OCI-LY7 (cell line): ENCODE data around the gene WBP11. TPM values are rescaled to one million over a fixed set of nuclear protein-coding genes. Genes with fewer than 3 reads are reported as not detected.
A peak's percentile ranks its signal among the peaks of the same experiment; 100 is the strongest.

Experiments used
- BruUV-seq: library from RNA; stranded (reverse); fragments of 400-500 nt; replicated peaks from 2 replicates; lab custom pipeline; 2021; lab: Mats Ljungman, UMichigan
- CTCF ChIA-PET: fragments of 300-600 bp; sonication (Branson Sonifier 250); formaldehyde crosslinking; loops from one replicate; lab custom pipeline; 2022; ENCODE audit warnings: antibody characterized with exemption; ENCODE audit not compliant: unreplicated experiment; lab: Charles Lee
- POLR2A ChIA-PET: fragments of 300-600 bp; sonication (Branson Sonifier 250); formaldehyde crosslinking; loops from one replicate; lab custom pipeline; 2022; ENCODE audit warnings: antibody characterized with exemption; lab: Charles Lee
- DNase-seq: peaks from one replicate; pipeline ENCODE4 v3.0.0-alpha.2; 2015; ENCODE audit warnings: low spot score
- H2AFZ ChIP-seq: fragments of 200-600 bp; sonication (generic), shearing (Covaris generic); 2 replicates; pipeline ENCODE4 v1.6.1; 2014; ENCODE audit warnings: mild to moderate bottlenecking, antibody characterized with exemption, low read length, moderate library complexity
- H3K27ac ChIP-seq: fragments of 200-600 bp; sonication (generic); 2 replicates; pipeline ENCODE4 v1.5.1; 2014; ENCODE audit warnings: mixed run types, low read depth, mild to moderate bottlenecking, moderate library complexity, low read length, inconsistent platforms; ENCODE audit not compliant: poor library complexity, severe bottlenecking
- H3K36me3 ChIP-seq: fragments of 200-600 bp; sonication (generic); 2 replicates; pipeline ENCODE4 v1.6.1; 2014; ENCODE audit warnings: mild to moderate bottlenecking, antibody characterized with exemption, low read length, moderate library complexity, mixed read lengths; ENCODE audit not compliant: insufficient read depth
- H3K4me1 ChIP-seq: fragments of 200-600 bp; sonication (generic); 2 replicates; pipeline ENCODE4 v1.5.1; 2014; ENCODE audit warnings: mild to moderate bottlenecking, low read length; ENCODE audit not compliant: insufficient read depth, poor library complexity, severe bottlenecking
- H3K4me2 ChIP-seq: fragments of 200-600 bp; sonication (generic); 2 replicates; pipeline ENCODE4 v1.6.1; 2014; ENCODE audit warnings: mild to moderate bottlenecking, low read length
- H3K4me3 ChIP-seq: fragments of 200-600 bp; sonication (generic); 2 replicates; pipeline ENCODE4 v1.5.1; 2014; ENCODE audit warnings: mild to moderate bottlenecking, low read depth, low read length; ENCODE audit not compliant: poor library complexity, severe bottlenecking
- H3K79me2 ChIP-seq: fragments of 200-600 bp; sonication (generic); 2 replicates; pipeline ENCODE4 v1.6.1; 2016; ENCODE audit warnings: low read depth, mild to moderate bottlenecking, low read length, moderate library complexity, mixed read lengths; ENCODE audit not compliant: insufficient read depth
- H3K9me2 ChIP-seq: fragments of 200-600 bp; sonication (generic); 2 replicates; pipeline ENCODE4 v1.6.1; 2016; ENCODE audit warnings: mild to moderate bottlenecking, low read length, mixed read lengths; ENCODE audit not compliant: insufficient read depth
- H3K9me3 ChIP-seq: fragments of 200-600 bp; sonication (generic); 2 replicates; pipeline ENCODE4 v1.6.1; 2014; ENCODE audit warnings: mild to moderate bottlenecking, mixed run types, low read length, mixed read lengths
- H4K20me1 ChIP-seq: fragments of 200-600 bp; sonication (generic); 2 replicates; pipeline ENCODE4 v1.6.1; 2014; ENCODE audit warnings: mild to moderate bottlenecking, antibody characterized with exemption, low read length, moderate library complexity, mixed read lengths; ENCODE audit not compliant: insufficient read depth
- EZH2phosphoT487 ChIP-seq: fragments of 200-600 bp; sonication (generic); IDR thresholded peaks from 2 replicates; pipeline ENCODE4 v1.6.1; 2018; ENCODE audit warnings: low read depth, borderline replicate concordance, mild to moderate bottlenecking, mixed run types, antibody characterized with exemption, low read length, moderate library complexity, mixed read lengths
- intact Hi-C: fragments of 100-400 bp; cut with micrococcal nuclease; formaldehyde crosslinking; loops from one replicate; pipeline ENCODE4 v1.10.0; 2022; ENCODE audit not compliant: unreplicated experiment
- total RNA-seq, 2 experiments: library from RNA; depleted of rRNA in 1 of 2; stranded (reverse); fragments of >200 nt in 1 of 2; shearing (Covaris generic) in 1 of 2; gene quantifications; 2 replicates each; pipeline ENCODE4 v1.2.3, GENCODE V29; 2014 to 2022
- TF ChIP-seq, protein P1 (sequence below): fragments of 200-600 bp; sonication (generic); conservative IDR thresholded peaks from 2 replicates; pipeline ENCODE4 v1.5.1; 2014; ENCODE audit warnings: mild to moderate bottlenecking, antibody characterized with exemption, low read length, moderate library complexity, mixed read lengths

WBP11 gene
- total RNA-seq, 2 experiments from 2014 or later: 16.5 to 107 TPM

- Histone ChIP-seq H3K36me3 (peaks cover 5% of the 10 kb centered on the region; the same call in 1 of the 2 replicates), H3K27ac (peak overlapping the region; percentile 81), H3K9me3 (no peaks in the 10 kb centered on the region), H3K4me2 (peak overlapping the region; percentile 90), H3K9me2 (no peaks in the 10 kb centered on the region), H3K4me1 (peaks cover 32% of the 10 kb centered on the region), H4K20me1 (peaks cover 8% of the 10 kb centered on the region), H3K79me2 (peaks cover 20% of the 10 kb centered on the region; the same call in 1 of the 2 replicates), H3K4me3 (peak overlapping the region; percentile 84), H2AFZ (peak overlapping the region; percentile 45; the same call in 1 of the 2 replicates)
- ChIA-PET CTCF (interaction anchor here (1.8 kb wide), 1 partner anchor 9 kb away, joined by 5 read pairs; no protein-coding TSS in a partner anchor), POLR2A (interaction anchor here (0.6 to 9.5 kb wide), 11 partner anchors 7 to 751 kb away, joined by 3 to 162 read pairs (median 4); partner anchors contain the start of genes ARHGDIB, C12orf60 and WBP11)
- intact Hi-C loops: loop anchor here (1.0 to 10.0 kb wide), 9 partner anchors 28 to 1110 kb away; partner anchors contain the start of genes C12orf60, STRAP and WBP11
- no TSS peak for BruUV-seq
- DNase-seq: peak; percentile 49
- TF ChIP-seq, protein P1, sequence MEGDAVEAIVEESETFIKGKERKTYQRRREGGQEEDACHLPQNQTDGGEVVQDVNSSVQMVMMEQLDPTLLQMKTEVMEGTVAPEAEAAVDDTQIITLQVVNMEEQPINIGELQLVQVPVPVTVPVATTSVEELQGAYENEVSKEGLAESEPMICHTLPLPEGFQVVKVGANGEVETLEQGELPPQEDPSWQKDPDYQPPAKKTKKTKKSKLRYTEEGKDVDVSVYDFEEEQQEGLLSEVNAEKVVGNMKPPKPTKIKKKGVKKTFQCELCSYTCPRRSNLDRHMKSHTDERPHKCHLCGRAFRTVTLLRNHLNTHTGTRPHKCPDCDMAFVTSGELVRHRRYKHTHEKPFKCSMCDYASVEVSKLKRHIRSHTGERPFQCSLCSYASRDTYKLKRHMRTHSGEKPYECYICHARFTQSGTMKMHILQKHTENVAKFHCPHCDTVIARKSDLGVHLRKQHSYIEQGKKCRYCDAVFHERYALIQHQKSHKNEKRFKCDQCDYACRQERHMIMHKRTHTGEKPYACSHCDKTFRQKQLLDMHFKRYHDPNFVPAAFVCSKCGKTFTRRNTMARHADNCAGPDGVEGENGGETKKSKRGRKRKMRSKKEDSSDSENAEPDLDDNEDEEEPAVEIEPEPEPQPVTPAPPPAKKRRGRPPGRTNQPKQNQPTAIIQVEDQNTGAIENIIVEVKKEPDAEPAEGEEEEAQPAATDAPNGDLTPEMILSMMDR: 0 out of 2 replicates have a peak, but pooled peaks have one; percentile 20
- no peak for TF ChIP-seq EZH2phosphoT487
Measured at GRCh38 chr12:14774906-14775635, 28.2 kb downstream of the WBP11 start.

- Histone ChIP-seq H3K4me1 (peaks cover 36% of the 10 kb centered on the region), H3K27ac (peak overlapping the region; percentile 81), H3K9me3 (no peaks in the 10 kb centered on the region), H3K79me2 (peaks cover 20% of the 10 kb centered on the region; the same call in 1 of the 2 replicates), H2AFZ (peak overlapping the region; percentile 74), H3K4me3 (peak overlapping the region; percentile 84), H3K9me2 (no peaks in the 10 kb centered on the region), H3K36me3 (peaks cover 5% of the 10 kb centered on the region; the same call in 1 of the 2 replicates), H4K20me1 (peaks cover 8% of the 10 kb centered on the region), H3K4me2 (peak overlapping the region; percentile 90)
- DNase-seq: peak; percentile 98
- BruUV-seq: TSS peak; percentile 95
- TF ChIP-seq EZH2phosphoT487: no peak
- TF ChIP-seq, protein P1: no peak
- intact Hi-C loops: loop anchor here (1.0 to 10.0 kb wide), 9 partner anchors 29 to 1111 kb away; partner anchors contain the start of genes C12orf60, STRAP and WBP11
- CTCF ChIA-PET: interaction anchor here (0.6 to 1.8 kb wide), 3 partner anchors 10 to 180 kb away, joined by 3 to 5 read pairs (median 3); no protein-coding TSS in a partner anchor
- POLR2A ChIA-PET: interaction anchor here (0.6 to 9.5 kb wide), 13 partner anchors 8 to 1136 kb away, joined by 3 to 162 read pairs (median 4); partner anchors contain the start of genes ARHGDIB, C12orf60 and WBP11
Measured at GRCh38 chr12:14774074-14774905, 29.0 kb downstream of the WBP11 start.
